Sigmoid colon (tissue), 7 donors: ENCODE data around the gene PPFIA4. TPM values are rescaled to one million over a fixed set of nuclear protein-coding genes. Genes with fewer than 3 reads are reported as not detected.

ENCODE experiments used
- DNase-seq: peaks from one replicate; pipeline ENCODE4 v3.0.0-alpha.2; 2019
- H3K27ac ChIP-seq, 4 donors: fragments of 200-600 bp; sonication (generic); one replicate each; pipeline ENCODE4 v1.5.1; 2016 to 2019; ENCODE audit warnings: mild to moderate bottlenecking in 1 of 4
- H3K27me3 ChIP-seq, 3 donors: fragments of 200-600 bp; sonication (generic); one replicate each; pipeline ENCODE4 v1.5.1; 2019; ENCODE audit warnings: mild to moderate bottlenecking in 1 of 3
- H3K36me3 ChIP-seq, 4 donors: fragments of 200-600 bp; sonication (generic); one replicate each; pipeline ENCODE4 v1.5.1; 2016 to 2019
- H3K4me1 ChIP-seq, 4 donors: fragments of 200-600 bp; sonication (generic); one replicate each; pipeline ENCODE4 v1.5.1; 2017 to 2019
- H3K4me3 ChIP-seq, 4 donors: fragments of 200-600 bp; sonication (generic); one replicate each; pipeline ENCODE4 v1.5.1; 2017 to 2019; ENCODE audit warnings: mild to moderate bottlenecking in 2 of 4, moderate library complexity in 1 of 4
- H3K9me3 ChIP-seq, 4 donors: fragments of 200-600 bp in 3 of 4; sonication (generic) in 3 of 4; one replicate each; pipeline versions ENCODE4 v1.5.1 to v1.6.1; 2013 to 2019
- CTCF ChIP-seq, 4 experiments: fragments of 450-650 bp in 3 of 4; fragments of 200-600 bp in 1 of 4; IDR thresholded peaks; one replicate each; pipeline ENCODE4 v1.5.1; 2016 to 2019; ENCODE audit warnings: antibody characterized with exemption in 4 of 4, mild to moderate bottlenecking in 3 of 4, moderate library complexity in 2 of 4
- EP300 ChIP-seq, 4 donors: sonication (generic); formaldehyde crosslinking; IDR thresholded peaks; one replicate each; pipeline ENCODE4 v1.6.1; 2017; ENCODE audit warnings: antibody characterized with exemption in 4 of 4
- POLR2A ChIP-seq, 2 donors: fragments of 450-650 bp; IDR thresholded peaks; one replicate each; pipeline ENCODE4 v1.6.1; 2016; ENCODE audit warnings: antibody characterized with exemption in 2 of 2, mild to moderate bottlenecking in 2 of 2, moderate library complexity in 2 of 2
- POLR2AphosphoS5 ChIP-seq, 4 donors: sonication (generic); formaldehyde crosslinking; IDR thresholded peaks; one replicate each; pipeline ENCODE4 v1.6.1; 2017; ENCODE audit warnings: antibody characterized with exemption in 4 of 4
- WGBS, 2 donors: extraction: QIAGEN DNeasy Blood & Tissue Kit; methylation state at CpG; one replicate each; pipeline ENCODE4 v1.1.7; 2013; 5-methylcytosine and 5-hydroxymethylcytosine counted together
- intact Hi-C: fragments of 100-400 bp; cut with DNase I; formaldehyde crosslinking; loops from one replicate; pipeline ENCODE4 v1.15.1; 2023
- polyA plus RNA-seq, 3 donors: library from polyadenylated mRNA; stranded (reverse); fragments of 200-250 nt; gene quantifications; one replicate each; pipeline ENCODE4 v1.2.3, GENCODE V29; 2013
- total RNA-seq, 4 donors: library from RNA; depleted of rRNA; stranded (reverse); fragments of >200 nt; gene quantifications; one replicate each; pipeline ENCODE4 v1.1.0, GENCODE V29; 2016
- donor health status: healthy with polysubstance abuse.
- donor health status: Bipolar disorder and iron deficiency.
- donor health status: healthy.

Gene PPFIA4
- total and polyA plus RNA-seq, 7 donors: 0.52 to 15.0 (median 1.4) TPM; not detected in 2

GRCh38 chr1:203040513-203041275 lies 14.4 kb downstream of the PPFIA4 start:
- Histone ChIP-seq H3K4me3 (no peak overlapping the region), H3K9me3 (no peaks in the 10 kb centered on the region), H3K27ac (no peak overlapping the region), H3K36me3 (no peaks in the 10 kb centered on the region), H3K27me3 (no peaks in the 10 kb centered on the region), H3K4me1 (peaks cover 0 to 34% (median 25%) of the 10 kb centered on the region in 4 donors)
- intact Hi-C loops: no loop called here
- WGBS, 2 donors: 48 to 54% methylated on average over 5 of the region's 5 CpGs
- TF ChIP-seq POLR2AphosphoS5 (IDR thresholded peaks at IDR 0.05) (no peak), POLR2A (IDR thresholded peaks at IDR 0.05) (no peak), EP300 (IDR thresholded peaks at IDR 0.05) (no peak), CTCF (IDR thresholded peaks at IDR 0.05) (no peak)
- no peak for DNase-seq

GRCh38 chr1:203041351-203041932 lies 15.2 kb downstream of the PPFIA4 start:
- H3K4me3 ChIP-seq: no peak overlapping the region
- H3K9me3 ChIP-seq: no peaks in the 10 kb centered on the region
- H3K27me3 ChIP-seq: no peaks in the 10 kb centered on the region
- peaks cover 0 to 36% (median 26%) of the 10 kb centered on the region in 4 donors for H3K4me1 ChIP-seq
- no peaks in the 10 kb centered on the region for H3K36me3 ChIP-seq
- 81 to 84% methylated on average over 3 of the region's 3 CpGs for WGBS, 2 donors
- no peak for TF ChIP-seq EP300 (IDR thresholded peaks at IDR 0.05)
- no peak for TF ChIP-seq POLR2AphosphoS5 (IDR thresholded peaks at IDR 0.05)
- TF ChIP-seq CTCF (IDR thresholded peaks at IDR 0.05): no peak
- no peak for TF ChIP-seq POLR2A (IDR thresholded peaks at IDR 0.05)
- intact Hi-C loops: no loop called here
- H3K27ac ChIP-seq: no peak overlapping the region
- no peak for DNase-seq

GRCh38 chr1:203043830-203044545 lies 17.7 kb downstream of the PPFIA4 start:
- Histone ChIP-seq H3K36me3 (peaks cover 0 to 3% (median 0%) of the 10 kb centered on the region in 4 donors), H3K27me3 (no peaks in the 10 kb centered on the region), H3K4me1 (peaks cover 0 to 20% (median 7%) of the 10 kb centered on the region in 4 donors), H3K27ac (no peak overlapping the region), H3K9me3 (no peaks in the 10 kb centered on the region), H3K4me3 (no peak overlapping the region)
- no peak for DNase-seq
- intact Hi-C loops: no loop called here
- WGBS, 2 donors: 92 to 93% methylated on average over 14 of the region's 14 CpGs
- TF ChIP-seq POLR2A (IDR thresholded peaks at IDR 0.05) (no peak), CTCF (IDR thresholded peaks at IDR 0.05) (no peak), POLR2AphosphoS5 (IDR thresholded peaks at IDR 0.05) (no peak), EP300 (IDR thresholded peaks at IDR 0.05) (no peak)

- WGBS, 2 donors: 83 to 88% methylated on average over 7 of the region's 7 CpGs
- no peak overlapping the region for H3K4me3 ChIP-seq
- TF ChIP-seq EP300 (IDR thresholded peaks at IDR 0.05) (no peak), POLR2AphosphoS5 (IDR thresholded peaks at IDR 0.05) (no peak), POLR2A (IDR thresholded peaks at IDR 0.05) (no peak), CTCF (IDR thresholded peaks at IDR 0.05) (no peak)
- intact Hi-C loops: no loop called here
- peaks cover 0 to 3% (median 0%) of the 10 kb centered on the region in 4 donors for H3K36me3 ChIP-seq
- H3K4me1 ChIP-seq: peaks cover 0 to 14% (median 5%) of the 10 kb centered on the region in 4 donors
- no peak overlapping the region for H3K27ac ChIP-seq
- no peak for DNase-seq
- H3K9me3 ChIP-seq: no peaks in the 10 kb centered on the region
- no peaks in the 10 kb centered on the region for H3K27me3 ChIP-seq
These were observed 18.4 kb downstream of the PPFIA4 start for GRCh38 chr1:203044546-203045250.
